HG03571 (cell line): Measurements from ENCODE around the gene METTL27.
"Not testable (repeated sequence)": the region's sequence is repeated elsewhere in the genome, so short reads cannot be mapped to it uniquely, and the experiment has no call there.

Experiments used
- ATAC-seq: cut with Tn5 transposase; IDR thresholded peaks from one replicate; pipeline ENCODE4 v1.9.1; 2021; ENCODE audit not compliant: unreplicated experiment

METTL27 gene

GRCh38 chr7:73869011-73869798 is 26.9 kb upstream of the METTL27 start:
- ATAC-seq = no peak

GRCh38 chr7:73866446-73866767 is 24.1 kb upstream of the METTL27 start:
- no peak for ATAC-seq

- ATAC-seq = no peak
Observed at GRCh38 chr7:73865738-73866445, 23.6 kb upstream of the METTL27 start.

GRCh38 chr7:73864981-73865711 is 22.8 kb upstream of the METTL27 start:
- no peak for ATAC-seq

DNA sequence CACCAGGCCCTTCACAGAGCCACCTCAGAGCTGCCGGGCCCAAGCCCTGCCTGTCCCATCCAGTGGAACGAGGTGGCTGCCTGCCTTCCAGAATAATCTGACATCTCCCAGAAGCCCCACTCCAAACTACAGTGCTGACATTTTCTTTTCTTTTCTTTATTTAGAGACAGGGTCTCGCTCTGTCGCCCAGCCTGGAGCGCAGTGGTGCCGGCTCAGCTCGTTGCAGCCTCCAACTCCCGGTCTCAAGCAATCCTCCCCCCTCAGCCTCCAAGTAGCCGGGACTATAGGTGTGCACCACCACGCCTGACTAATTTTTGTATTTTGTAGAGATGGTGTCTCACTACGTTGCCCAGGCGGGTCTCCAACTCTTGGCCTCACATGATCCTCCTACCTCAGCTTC is 19.0 kb upstream of the METTL27 start:
- ATAC-seq = no peak

DNA sequence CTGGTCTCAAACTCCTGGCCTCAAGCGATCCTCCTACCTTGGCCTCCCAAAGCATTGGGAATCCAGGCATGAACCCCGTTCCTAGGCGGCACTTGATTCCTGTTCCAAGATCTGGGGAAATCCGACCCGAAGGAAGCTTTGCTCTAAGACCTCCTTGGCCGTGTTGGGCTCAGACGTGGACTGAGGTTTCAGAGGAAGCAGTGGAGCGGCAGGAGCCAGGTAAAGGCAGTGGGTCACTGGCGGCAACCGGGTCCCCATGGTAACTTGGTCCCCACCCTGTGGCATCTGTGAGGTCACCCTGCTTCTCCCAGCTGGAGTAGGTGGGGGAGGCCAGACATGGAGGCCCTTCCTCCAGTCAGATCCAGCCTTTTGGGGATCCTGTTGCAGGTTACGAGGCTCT is 18.5 kb upstream of the METTL27 start, which contains the start of gene TMEM270:
TMEM270 (plus strand) TSS at position 301 of the 400 bp plus-strand sequence; CDS start at position 337, 36 bp downstream.
- ATAC-seq = no peak

DNA sequence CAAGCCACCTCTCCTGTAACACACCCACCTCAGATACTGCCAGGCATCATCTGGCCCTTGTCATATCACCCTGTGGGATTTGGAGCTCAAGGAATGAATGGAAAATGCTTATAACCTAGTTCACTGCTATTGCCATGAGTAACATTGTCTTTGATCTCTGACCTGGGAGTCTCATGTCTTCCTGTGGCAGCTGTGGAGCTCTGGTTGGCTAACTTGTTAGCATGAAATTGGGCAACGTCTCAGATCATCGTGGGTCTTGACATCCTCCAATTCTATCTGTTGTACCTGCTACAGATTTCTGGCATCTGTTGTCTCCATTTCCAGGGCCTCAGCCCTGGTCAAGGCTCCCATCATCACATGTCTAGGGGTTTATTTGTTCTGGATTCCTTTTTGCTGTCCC is 16.5 kb upstream of the METTL27 start:
- no peak for ATAC-seq

GRCh38 chr7:73856941-73857340 is 14.6 kb upstream of the METTL27 start:
- no peak for ATAC-seq

DNA sequence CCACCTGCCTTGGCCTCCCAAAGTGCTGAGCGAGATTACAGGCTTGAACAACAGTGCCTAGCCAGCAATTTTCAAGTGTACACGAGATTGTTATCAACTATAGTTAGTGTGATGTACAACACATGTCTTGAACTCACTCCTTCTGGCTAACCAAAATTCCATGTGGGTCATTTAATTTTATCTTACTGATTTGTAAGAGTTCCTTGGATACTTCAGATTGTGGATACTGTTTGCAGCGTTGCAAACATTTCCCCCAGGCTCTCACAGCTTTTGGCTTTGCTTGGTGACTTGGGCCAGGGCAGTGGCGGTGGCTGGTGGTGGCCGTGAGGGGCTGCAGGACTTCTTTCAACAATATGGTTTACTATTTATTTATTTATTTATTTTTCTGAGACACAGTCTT is 10.2 kb upstream of the METTL27 start:
- no peak for ATAC-seq

- no peak for ATAC-seq
Observed at GRCh38 chr7:73851410-73852338, 9.4 kb upstream of the METTL27 start.

DNA sequence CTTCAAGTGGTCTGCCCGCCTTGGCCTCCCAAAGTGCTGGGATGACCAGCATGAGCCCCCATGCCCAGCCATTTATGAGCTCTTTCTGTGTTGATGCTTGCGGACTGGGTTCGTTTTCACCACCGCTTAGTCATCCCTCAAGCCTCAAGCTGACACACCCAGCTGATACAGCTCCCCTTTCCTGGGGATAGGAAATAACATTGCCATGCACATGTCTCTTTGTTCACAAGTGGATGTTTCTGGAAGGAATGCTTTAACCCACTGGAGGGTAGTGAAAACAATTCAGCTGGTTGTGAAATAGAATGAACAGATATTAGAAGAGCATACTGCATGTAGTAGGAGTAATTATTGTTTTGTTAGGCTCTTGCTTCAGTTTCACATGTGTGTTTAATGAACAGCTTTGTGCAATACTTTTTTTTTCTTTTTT is 8.5 kb upstream of the METTL27 start:
- no peak for ATAC-seq

DNA sequence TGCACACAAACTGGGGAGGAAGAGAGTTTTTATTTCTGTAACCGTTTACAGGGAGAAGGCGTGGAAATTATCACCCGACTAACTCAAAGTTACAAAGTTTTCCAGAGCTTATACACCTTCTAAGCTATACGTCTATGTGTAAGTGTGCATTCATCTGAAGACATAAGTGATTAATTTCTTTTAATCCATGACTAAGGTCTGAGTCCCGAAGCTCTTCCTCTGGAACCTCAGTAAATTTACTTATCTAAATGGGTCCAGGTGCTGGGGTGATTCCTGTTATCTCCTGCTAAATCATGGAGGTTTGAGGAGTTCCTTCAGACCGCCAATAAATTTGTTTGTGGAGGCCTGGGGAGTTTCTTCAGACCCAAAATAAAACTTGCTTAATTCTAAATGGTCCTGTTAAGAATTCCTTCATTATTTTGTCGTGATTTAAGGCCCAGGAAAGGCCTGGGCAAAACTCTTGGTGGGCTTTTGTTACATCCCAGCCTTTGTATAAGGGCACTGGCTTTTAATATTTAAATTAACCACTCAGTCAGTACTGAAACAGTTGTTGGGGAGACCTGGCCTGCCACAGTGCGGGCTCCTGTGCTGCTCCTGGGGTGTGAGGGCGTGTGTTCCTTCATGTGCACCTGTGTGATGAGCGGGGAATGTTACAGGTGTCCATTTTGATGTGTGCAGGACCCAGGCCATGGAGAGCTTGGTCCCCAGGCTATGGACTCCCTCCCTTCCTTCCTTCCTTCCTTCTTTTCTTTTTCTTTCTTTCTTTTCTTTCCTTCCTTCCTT is 5.8 kb upstream of the METTL27 start:
- ATAC-seq = no peak

DNA sequence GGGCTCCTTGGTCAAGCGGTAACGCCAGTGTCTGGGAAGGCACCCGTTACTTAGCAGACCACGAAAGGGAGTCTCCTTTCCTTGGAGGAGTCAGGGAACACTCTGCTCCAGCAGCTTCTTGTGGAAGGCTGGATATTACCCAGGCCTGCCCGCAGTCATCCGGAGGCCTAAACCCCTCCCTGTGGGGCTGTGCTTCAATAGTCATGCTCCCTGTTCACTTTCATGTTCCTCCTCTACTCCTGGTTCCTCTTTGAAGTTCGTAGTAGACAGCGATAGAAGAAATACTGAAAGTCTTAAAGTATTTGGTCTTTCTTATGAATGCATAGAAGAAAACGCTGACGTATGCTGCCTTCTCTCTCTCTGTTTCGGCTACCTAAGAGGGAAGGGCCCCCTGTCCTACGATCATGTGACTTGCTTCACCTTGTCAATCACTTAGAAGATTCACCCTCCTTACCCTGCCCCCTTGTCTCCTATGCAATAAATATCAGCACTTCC is 3.4 kb upstream of the METTL27 start:
- ATAC-seq = not testable (repeated sequence)

DNA sequence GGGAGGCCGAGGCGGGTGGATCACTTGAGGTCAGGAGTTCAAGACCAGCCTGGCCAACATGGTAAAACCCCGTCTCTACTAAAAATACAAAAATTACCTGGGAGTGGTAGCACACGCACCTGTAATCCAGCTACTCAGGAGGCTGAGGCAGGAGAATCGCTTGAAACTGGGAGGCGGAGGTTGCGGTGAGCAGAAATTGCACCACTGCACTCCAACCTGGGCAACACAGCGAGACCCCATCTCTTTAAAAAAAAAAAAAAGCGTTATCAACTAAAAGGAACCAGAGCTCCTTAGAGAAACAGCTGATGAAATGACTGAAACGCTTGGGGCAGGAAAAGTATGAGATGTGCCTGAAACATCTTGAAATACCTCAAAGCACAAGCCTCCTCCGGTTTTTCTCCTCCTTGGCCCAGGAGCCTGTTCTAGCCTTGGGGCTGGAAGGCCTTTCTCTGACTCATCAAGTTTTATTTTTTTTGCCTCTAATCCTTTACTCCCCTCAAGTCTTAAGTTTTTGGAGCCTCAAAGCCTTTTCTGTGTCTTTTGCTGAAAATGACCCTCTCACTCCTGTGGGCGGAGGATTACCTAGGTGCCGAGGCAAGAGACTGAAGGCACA is 2.6 kb upstream of the METTL27 start:
- ATAC-seq = no peak

DNA sequence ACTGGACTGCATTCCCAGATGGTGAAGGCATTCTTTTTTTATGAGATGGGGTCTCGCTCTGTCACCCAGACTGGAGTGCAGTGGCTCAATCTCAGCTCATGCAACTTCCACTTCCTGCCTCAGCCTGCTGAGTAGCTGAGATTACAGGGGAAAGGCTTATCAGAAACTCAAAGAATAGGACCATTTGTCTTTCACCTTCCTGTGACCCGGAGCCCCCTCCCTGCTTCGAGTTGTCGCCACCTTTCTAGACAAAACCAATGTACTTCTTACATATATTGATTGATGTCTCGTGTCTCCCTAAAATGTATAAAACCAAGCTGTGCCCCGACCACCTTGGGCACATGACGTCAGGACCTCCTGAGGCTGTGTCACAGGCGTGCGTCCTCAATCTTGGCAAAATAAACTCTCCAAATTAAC is 1.8 kb upstream of the METTL27 start:
- ATAC-seq = no peak

GRCh38 chr7:73841689-73842066 is 638 bp downstream of the METTL27 start:
- ATAC-seq = no peak

DNA sequence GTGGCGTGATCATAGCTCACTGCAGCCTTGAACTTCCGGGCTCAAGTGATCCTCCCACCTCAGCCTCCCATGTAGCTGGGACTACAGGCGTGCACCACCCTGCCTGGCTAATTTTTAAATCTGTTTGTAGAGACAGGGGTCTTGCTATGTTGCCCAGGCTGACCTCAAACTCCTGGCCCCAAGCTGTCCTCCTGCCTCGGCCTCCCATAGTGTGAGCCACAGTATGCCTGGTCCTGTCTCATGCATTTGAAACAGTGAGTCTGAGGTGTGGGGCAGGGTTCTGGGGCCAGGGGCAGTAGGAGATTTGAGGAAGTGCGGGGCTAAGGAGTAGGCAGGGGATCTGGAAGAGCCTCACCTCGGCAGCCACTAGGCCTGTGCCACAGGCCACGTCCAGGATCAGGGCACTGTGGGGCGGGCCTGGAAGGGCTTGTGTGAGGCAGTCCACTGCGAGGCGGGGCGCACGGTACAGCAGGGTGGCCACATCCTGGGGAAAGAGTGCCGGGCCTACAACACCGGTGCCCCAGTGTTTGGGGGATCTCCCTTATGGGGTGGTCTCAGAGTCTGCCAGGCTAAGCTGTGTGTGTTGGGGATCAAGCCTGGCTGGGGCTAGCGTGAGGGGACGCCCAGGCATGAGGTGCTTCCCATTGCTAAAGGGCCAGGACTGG is 1.5 kb downstream of the METTL27 start:
- ATAC-seq = no peak

- ATAC-seq = no peak
Observed at GRCh38 chr7:73839743-73840714, 2.3 kb downstream of the METTL27 start.
